ENCODE data around the gene COPG1.

COPG1 gene

GRCh38 chr3:129288446-129288845 is 39.0 kb downstream of the COPG1 start:
- no peak for DNase-seq (ENCODE audit: low read depth)
- TF ChIP-seq CTCF (IDR thresholded peaks at IDR 0.05; ENCODE audit: low read depth, low read length) (no peak), MYC (IDR thresholded peaks at IDR 0.05; ENCODE audit: low read depth, low read length) (no peak), MAX (IDR thresholded peaks at IDR 0.05; ENCODE audit: low read depth, low read length) (no peak), POLR2A (IDR thresholded peaks at IDR 0.05; ENCODE audit: extremely low read depth, insufficient read length) (no peak)
- no peak overlapping the region for H3K4me3 ChIP-seq (ENCODE audit: low read depth, low read length)

DNA sequence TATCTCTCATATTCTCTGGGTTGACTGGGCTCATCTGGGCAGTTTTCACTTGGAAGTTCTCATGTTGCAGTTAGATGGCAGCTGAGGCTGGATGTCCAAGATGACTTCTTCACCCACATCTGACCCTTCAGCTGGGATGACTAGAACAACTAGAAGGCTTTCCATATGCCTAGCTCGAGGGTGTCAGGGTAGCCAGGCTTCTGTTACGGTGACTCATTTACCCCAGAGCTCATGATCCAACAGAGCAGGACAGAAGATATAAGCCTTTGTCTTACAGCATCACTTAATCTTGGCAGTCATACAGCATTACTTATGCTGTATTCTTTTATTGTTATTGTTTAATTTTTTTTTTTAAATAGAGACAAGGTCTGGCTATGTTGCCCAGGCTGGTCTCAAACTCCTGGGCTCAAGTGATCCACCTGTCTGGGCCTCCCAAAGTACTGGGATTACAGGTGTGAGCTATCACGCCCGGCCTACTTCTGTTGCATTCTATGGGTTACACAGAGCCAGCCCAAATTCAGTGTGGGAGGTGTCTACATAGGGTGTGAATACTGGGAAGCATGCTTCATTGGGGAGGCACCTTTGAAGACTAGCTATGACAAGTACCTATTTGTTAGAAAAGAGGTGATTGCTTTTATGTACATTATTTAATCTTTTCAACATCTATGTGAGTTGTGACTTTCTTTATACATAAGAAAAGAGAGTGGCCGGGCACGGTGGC is 40.0 kb downstream of the COPG1 start:
- no peak for DNase-seq (ENCODE audit: low read depth)

DNA sequence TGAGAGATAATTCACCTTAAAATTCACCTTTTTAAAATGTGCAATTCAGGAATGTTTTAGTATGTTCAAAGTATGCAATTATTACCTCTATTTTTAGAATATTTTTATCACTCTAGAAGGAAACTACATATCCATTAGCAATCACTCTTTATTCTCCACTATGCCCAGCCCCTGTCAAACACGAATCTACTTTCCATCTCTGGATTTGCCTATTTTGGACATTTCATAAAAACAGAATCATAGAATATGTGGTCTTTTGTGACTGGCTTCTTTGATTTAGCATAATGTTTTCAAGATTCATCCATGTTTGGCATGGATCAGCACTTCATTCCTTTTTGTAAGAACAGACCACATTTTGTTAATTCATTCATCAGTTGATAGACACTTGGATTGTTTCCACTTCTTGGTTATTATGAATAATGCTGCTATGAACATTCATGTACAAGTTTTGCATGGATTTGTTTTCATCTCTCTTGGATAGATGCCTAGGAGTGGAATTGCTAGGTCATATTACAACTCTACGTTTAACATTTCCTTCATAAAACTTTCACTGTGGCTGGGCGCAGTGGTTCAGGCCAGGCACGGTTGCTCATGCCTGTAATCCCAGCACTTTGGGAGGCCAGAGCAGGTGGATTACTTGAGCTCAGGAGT is 42.0 kb downstream of the COPG1 start:
- no peak overlapping the region for H3K4me3 ChIP-seq (ENCODE audit: low read depth, low read length)
- TF ChIP-seq MYC (IDR thresholded peaks at IDR 0.05; ENCODE audit: low read depth, low read length) (no peak), POLR2A (IDR thresholded peaks at IDR 0.05; ENCODE audit: extremely low read depth, insufficient read length) (no peak), CTCF (IDR thresholded peaks at IDR 0.05; ENCODE audit: low read depth, low read length) (no peak), MAX (IDR thresholded peaks at IDR 0.05; ENCODE audit: low read depth, low read length) (no peak)
- no peak for DNase-seq (ENCODE audit: low read depth)

More for the DNA sequence above, 40.0 kb downstream of the COPG1 start:
- H3K4me3 ChIP-seq (ENCODE audit: low read depth, low read length): no peak overlapping the region
- TF ChIP-seq MAX (IDR thresholded peaks at IDR 0.05; ENCODE audit: low read depth, low read length) (no peak), MYC (IDR thresholded peaks at IDR 0.05; ENCODE audit: low read depth, low read length) (no peak), CTCF (IDR thresholded peaks at IDR 0.05; ENCODE audit: low read depth, low read length) (no peak), POLR2A (IDR thresholded peaks at IDR 0.05; ENCODE audit: extremely low read depth, insufficient read length) (no peak)

GRCh38 chr3:129295286-129295685 is 45.9 kb downstream of the COPG1 start:
- DNase-seq (ENCODE audit: low read depth): no peak
- H3K4me3 ChIP-seq (ENCODE audit: low read depth, low read length): no peak overlapping the region
- TF ChIP-seq MAX (IDR thresholded peaks at IDR 0.05; ENCODE audit: low read depth, low read length): no peak
- no peak for TF ChIP-seq POLR2A (IDR thresholded peaks at IDR 0.05; ENCODE audit: extremely low read depth, insufficient read length)
- TF ChIP-seq CTCF (IDR thresholded peaks at IDR 0.05; ENCODE audit: low read depth, low read length): no peak
- no peak for TF ChIP-seq MYC (IDR thresholded peaks at IDR 0.05; ENCODE audit: low read depth, low read length)

GRCh38 chr3:129304146-129304961 is 54.9 kb downstream of the COPG1 start:
- DNase-seq (ENCODE audit: low read depth): no peak
- no peak overlapping the region for H3K4me3 ChIP-seq (ENCODE audit: low read depth, low read length)
- no peak for TF ChIP-seq POLR2A (IDR thresholded peaks at IDR 0.05; ENCODE audit: extremely low read depth, insufficient read length)
- no peak for TF ChIP-seq MAX (IDR thresholded peaks at IDR 0.05; ENCODE audit: low read depth, low read length)
- no peak for TF ChIP-seq CTCF (IDR thresholded peaks at IDR 0.05; ENCODE audit: low read depth, low read length)
- TF ChIP-seq MYC (IDR thresholded peaks at IDR 0.05; ENCODE audit: low read depth, low read length): no peak

All from NB4 (cell line).